ENCODE results near the gene MSI2. TPM values are rescaled to one million over a fixed set of nuclear protein-coding genes. Genes with fewer than 3 reads are reported as not detected.

MSI2 gene
- total and polyA plus RNA-seq, 2 experiments from 2014 or later, result 18.9 to 41.8 TPM

- no peak for TF ChIP-seq CTCF (conservative IDR thresholded peaks at IDR 0.05; ENCODE audit: low read depth in 2 of 2)
Observed at GRCh38 chr17:57407287-57408070, 151.2 kb downstream of the MSI2 start (continued).

- DNase-seq (ENCODE audit: low spot score), result peak; percentile 64
- H3K4me1 Mint-ChIP-seq, result peaks cover 55% of the 10 kb centered on the region
- peaks cover 5% of the 10 kb centered on the region for H3K27me3 Mint-ChIP-seq (ENCODE audit: insufficient read depth, low read depth, poor library complexity)
- Histone ChIP-seq H3K4me1 (ENCODE audit: insufficient read depth) (peaks cover 41% of the 10 kb centered on the region), H4K20me1 (replicated peaks; ENCODE audit: insufficient read depth) (no peaks in the 10 kb centered on the region; the same call in 1 of the 2 replicates), H3K4me2 (peak overlapping the region; percentile 65), H3K4me3 (peak overlapping the region; percentile 21; the same call in 1 of the 2 replicates), H3F3A (replicated peaks; ENCODE audit: low read depth) (no peaks in the 10 kb centered on the region), H3K79me2 (replicated peaks; ENCODE audit: insufficient read depth) (peaks cover 29% of the 10 kb centered on the region), H3K27me3 (ENCODE audit: insufficient read depth) (no peaks in the 10 kb centered on the region), H3K36me3 (ENCODE audit: insufficient read depth) (no peaks in the 10 kb centered on the region), H3K9me2 (ENCODE audit: insufficient read depth) (no peaks in the 10 kb centered on the region), H3K27ac (ENCODE audit: low read depth) (peak overlapping the region; percentile 80), H2AFZ (no peak overlapping the region)
- H3K27ac Mint-ChIP-seq, result peak overlapping the region; percentile 95
- no peaks in the 10 kb centered on the region for H3K9me3 Mint-ChIP-seq
- H3K4me3 Mint-ChIP-seq, result peak overlapping the region; percentile 59
- no peaks in the 10 kb centered on the region for H3K36me3 Mint-ChIP-seq (ENCODE audit: low read depth)
- TF ChIP-seq ETS1 (IDR thresholded peaks at IDR 0.05), result no peak
- no peak for TF ChIP-seq JUNB (IDR thresholded peaks at IDR 0.05; ENCODE audit: unreplicated experiment)
- TF ChIP-seq CREB1 (CRISPR knock-in tag; IDR thresholded peaks at IDR 0.05; ENCODE audit: low read depth), result peak; percentile 55
- TF ChIP-seq ZNF462 (CRISPR knock-in tag; IDR thresholded peaks at IDR 0.05), result no peak
- TF ChIP-seq POLR2AphosphoS5 (IDR thresholded peaks at IDR 0.05; ENCODE audit: low read depth), result no peak
- no peak for TF ChIP-seq ZNF331 (CRISPR knock-in tag; IDR thresholded peaks at IDR 0.05; ENCODE audit: low read depth)
- ATAC-seq, result peak; percentile 77
Observed at GRCh38 chr17:57408071-57408811, 151.9 kb downstream of the MSI2 start.

All from GM23338 (cell line).